Measurements from ENCODE around the gene THSD4.

Gene THSD4

DNA sequence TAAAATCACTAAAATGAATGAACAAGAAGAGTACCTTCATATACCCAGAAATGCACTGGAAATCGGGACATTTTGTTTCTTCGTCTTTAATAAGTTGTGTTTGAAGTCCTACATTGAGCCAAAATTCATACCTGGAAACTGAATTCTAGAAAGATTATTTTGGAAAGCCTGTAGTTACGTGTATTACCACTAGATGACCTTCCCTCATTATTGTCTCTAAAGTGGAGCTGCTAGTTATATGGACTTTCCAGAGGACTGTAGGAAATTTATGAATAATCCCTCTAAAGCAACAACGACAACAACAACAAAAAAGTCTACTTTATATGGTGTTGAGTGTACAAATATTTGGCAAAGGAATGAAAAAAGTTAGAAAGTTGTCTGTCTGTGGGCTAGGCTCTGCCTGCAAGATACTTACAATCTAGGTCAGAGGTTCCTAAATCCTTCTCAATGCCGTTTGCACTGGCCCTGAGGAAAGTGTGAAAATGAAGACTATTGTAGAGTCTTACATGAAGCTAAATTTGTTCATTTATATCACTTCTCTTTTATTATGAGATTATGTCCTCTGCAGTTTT is 460.3 kb downstream of the THSD4 start:
- Histone ChIP-seq H3K9me3 (ENCODE audit: control insufficient read depth, low read length) (no peaks in the 10 kb centered on the region), H3K27ac (ENCODE audit: insufficient read depth, low read length, poor library complexity, severe bottlenecking) (no peak overlapping the region), H3K27me3 (replicated peaks; ENCODE audit: control insufficient read depth, insufficient read depth, low read length, poor library complexity, severe bottlenecking) (no peaks in the 10 kb centered on the region), H3K4me3 (ENCODE audit: insufficient read depth, low read depth, low read length, poor library complexity, severe bottlenecking) (no peak overlapping the region), H3K36me3 (ENCODE audit: control insufficient read depth, insufficient read depth, low read length) (no peaks in the 10 kb centered on the region), H3K4me1 (ENCODE audit: control insufficient read depth, insufficient read depth, low read length, poor library complexity, severe bottlenecking) (no peaks in the 10 kb centered on the region)
- no peak for DNase-seq

DNA sequence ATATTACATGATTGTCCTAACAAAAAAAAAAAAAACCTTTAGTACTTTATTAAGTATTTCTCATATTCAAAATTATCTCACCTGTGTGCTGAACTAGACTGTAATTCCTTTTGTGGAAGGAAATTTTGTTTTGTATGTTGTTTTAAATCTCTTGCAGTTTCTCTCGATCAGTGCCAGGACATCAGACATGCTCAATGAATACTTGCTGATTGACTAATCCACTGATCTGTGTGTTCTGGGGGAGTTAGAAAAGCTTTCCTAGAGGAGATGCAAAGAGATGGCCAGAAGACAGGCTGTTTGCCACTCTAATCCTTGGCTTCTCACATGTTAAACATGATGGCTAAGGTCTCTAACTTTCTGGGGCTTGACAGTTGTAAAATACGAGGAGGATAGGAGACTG is 461.8 kb downstream of the THSD4 start:
- no peak overlapping the region for H3K27ac ChIP-seq (ENCODE audit: insufficient read depth, low read length, poor library complexity, severe bottlenecking)
- H3K9me3 ChIP-seq (ENCODE audit: control insufficient read depth, low read length): no peaks in the 10 kb centered on the region
- no peak overlapping the region for H3K4me3 ChIP-seq (ENCODE audit: insufficient read depth, low read depth, low read length, poor library complexity, severe bottlenecking)
- H3K4me1 ChIP-seq (ENCODE audit: control insufficient read depth, insufficient read depth, low read length, poor library complexity, severe bottlenecking): no peaks in the 10 kb centered on the region
- H3K36me3 ChIP-seq (ENCODE audit: control insufficient read depth, insufficient read depth, low read length): no peaks in the 10 kb centered on the region
- H3K27me3 ChIP-seq (replicated peaks; ENCODE audit: control insufficient read depth, insufficient read depth, low read length, poor library complexity, severe bottlenecking): no peaks in the 10 kb centered on the region
- no peak for DNase-seq

DNA sequence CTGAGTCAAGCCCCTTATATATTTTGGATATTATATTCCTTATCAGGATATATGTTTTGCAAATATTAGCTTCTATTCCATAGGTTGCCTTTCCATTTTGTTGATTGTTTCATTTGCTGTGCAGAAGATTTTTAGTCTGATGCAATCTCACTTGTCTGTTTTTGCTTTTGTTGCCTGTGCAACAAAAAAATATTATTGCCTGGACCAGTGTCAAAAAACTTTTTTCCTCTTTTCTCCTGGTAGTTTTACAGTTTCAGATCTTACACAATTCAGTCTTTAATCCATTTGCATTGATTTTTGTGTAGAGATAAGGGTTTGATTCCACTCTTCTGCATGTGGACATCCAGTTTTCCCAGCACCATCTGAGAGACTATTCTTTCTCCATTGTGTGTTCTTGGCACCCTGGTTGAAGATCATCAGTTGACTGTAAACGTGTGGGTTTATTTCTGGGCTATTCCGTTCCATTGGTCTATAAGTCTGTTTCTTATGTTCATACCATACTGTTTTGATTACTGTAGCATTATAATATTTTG is 466.2 kb downstream of the THSD4 start:
- Histone ChIP-seq H3K9me3 (ENCODE audit: control insufficient read depth, low read length) (no peaks in the 10 kb centered on the region), H3K4me3 (ENCODE audit: insufficient read depth, low read depth, low read length, poor library complexity, severe bottlenecking) (no peak overlapping the region), H3K27ac (ENCODE audit: insufficient read depth, low read length, poor library complexity, severe bottlenecking) (no peak overlapping the region), H3K4me1 (ENCODE audit: control insufficient read depth, insufficient read depth, low read length, poor library complexity, severe bottlenecking) (no peaks in the 10 kb centered on the region), H3K36me3 (ENCODE audit: control insufficient read depth, insufficient read depth, low read length) (no peaks in the 10 kb centered on the region), H3K27me3 (replicated peaks; ENCODE audit: control insufficient read depth, insufficient read depth, low read length, poor library complexity, severe bottlenecking) (no peaks in the 10 kb centered on the region)
- no peak for DNase-seq

DNA sequence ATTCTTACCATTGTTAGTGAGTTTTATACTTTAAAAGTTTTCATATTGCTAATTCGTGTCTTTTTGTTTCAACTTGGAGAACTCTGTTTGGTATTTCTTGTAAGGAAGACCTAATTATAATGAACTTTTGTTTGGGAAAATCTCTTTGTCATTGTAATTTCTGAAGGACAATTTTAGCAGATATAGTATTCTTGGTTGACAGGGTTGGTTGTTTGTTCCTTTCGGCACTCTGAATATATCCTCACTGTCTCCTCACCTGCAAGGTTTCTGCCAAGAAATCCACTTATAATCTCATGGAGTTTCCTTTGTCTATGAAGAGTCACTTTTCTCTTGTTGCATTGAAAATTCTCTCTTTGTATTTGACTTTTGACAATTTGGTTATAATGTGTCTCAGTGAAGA is 469.9 kb downstream of the THSD4 start:
- H3K27me3 ChIP-seq (replicated peaks; ENCODE audit: control insufficient read depth, insufficient read depth, low read length, poor library complexity, severe bottlenecking): no peaks in the 10 kb centered on the region
- H3K27ac ChIP-seq (ENCODE audit: insufficient read depth, low read length, poor library complexity, severe bottlenecking): no peak overlapping the region
- no peaks in the 10 kb centered on the region for H3K9me3 ChIP-seq (ENCODE audit: control insufficient read depth, low read length)
- DNase-seq: no peak
- H3K4me3 ChIP-seq (ENCODE audit: insufficient read depth, low read depth, low read length, poor library complexity, severe bottlenecking): no peak overlapping the region
- H3K4me1 ChIP-seq (ENCODE audit: control insufficient read depth, insufficient read depth, low read length, poor library complexity, severe bottlenecking): no peaks in the 10 kb centered on the region
- no peaks in the 10 kb centered on the region for H3K36me3 ChIP-seq (ENCODE audit: control insufficient read depth, insufficient read depth, low read length)

DNA sequence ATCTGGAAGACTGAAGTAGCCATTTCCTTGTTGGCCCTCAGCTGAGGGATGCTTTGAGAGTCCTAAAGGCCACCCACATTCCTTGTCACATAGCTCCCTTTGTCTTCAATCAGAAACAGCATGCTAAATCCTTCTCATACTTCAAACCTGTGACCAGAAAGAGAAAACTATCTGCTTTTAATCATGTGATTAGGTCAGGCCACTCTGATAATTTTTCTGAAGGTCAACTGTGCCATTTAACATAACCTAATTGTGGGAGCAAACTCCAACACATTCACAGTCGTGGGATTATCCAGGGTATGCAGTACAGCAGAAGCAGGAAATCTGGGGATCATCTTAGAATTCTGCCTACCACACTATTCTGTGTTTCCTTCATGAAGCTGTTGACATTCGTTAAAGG is 471.2 kb downstream of the THSD4 start:
- Histone ChIP-seq H3K4me3 (ENCODE audit: insufficient read depth, low read depth, low read length, poor library complexity, severe bottlenecking) (no peak overlapping the region), H3K36me3 (ENCODE audit: control insufficient read depth, insufficient read depth, low read length) (no peaks in the 10 kb centered on the region), H3K4me1 (ENCODE audit: control insufficient read depth, insufficient read depth, low read length, poor library complexity, severe bottlenecking) (no peaks in the 10 kb centered on the region), H3K27ac (ENCODE audit: insufficient read depth, low read length, poor library complexity, severe bottlenecking) (no peak overlapping the region), H3K27me3 (replicated peaks; ENCODE audit: control insufficient read depth, insufficient read depth, low read length, poor library complexity, severe bottlenecking) (no peaks in the 10 kb centered on the region), H3K9me3 (ENCODE audit: control insufficient read depth, low read length) (no peaks in the 10 kb centered on the region)
- no peak for DNase-seq

DNA sequence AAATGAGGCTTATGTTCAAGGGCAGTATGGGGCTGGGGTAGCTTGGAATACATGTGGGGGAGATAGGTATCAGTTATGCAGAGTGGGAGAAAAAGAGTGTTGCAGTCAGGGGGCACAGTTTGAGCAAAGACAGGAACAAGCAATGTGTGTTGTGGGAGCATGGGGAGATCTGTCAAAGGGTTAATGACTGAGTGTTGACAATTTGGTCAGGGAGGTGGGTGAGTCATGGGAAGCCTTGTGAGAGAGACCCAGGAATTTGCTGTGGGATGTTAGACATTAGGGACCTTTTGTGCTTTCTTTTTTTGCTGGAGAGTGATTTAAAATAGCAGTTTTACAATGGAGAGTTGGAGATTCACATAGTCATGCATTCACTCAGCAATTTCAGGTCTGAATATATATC is 473.5 kb downstream of the THSD4 start:
- Histone ChIP-seq H3K4me1 (ENCODE audit: control insufficient read depth, insufficient read depth, low read length, poor library complexity, severe bottlenecking) (no peaks in the 10 kb centered on the region), H3K9me3 (ENCODE audit: control insufficient read depth, low read length) (no peaks in the 10 kb centered on the region), H3K4me3 (ENCODE audit: insufficient read depth, low read depth, low read length, poor library complexity, severe bottlenecking) (no peak overlapping the region), H3K36me3 (ENCODE audit: control insufficient read depth, insufficient read depth, low read length) (no peaks in the 10 kb centered on the region), H3K27ac (ENCODE audit: insufficient read depth, low read length, poor library complexity, severe bottlenecking) (no peak overlapping the region), H3K27me3 (replicated peaks; ENCODE audit: control insufficient read depth, insufficient read depth, low read length, poor library complexity, severe bottlenecking) (no peaks in the 10 kb centered on the region)
- no peak for DNase-seq

DNA sequence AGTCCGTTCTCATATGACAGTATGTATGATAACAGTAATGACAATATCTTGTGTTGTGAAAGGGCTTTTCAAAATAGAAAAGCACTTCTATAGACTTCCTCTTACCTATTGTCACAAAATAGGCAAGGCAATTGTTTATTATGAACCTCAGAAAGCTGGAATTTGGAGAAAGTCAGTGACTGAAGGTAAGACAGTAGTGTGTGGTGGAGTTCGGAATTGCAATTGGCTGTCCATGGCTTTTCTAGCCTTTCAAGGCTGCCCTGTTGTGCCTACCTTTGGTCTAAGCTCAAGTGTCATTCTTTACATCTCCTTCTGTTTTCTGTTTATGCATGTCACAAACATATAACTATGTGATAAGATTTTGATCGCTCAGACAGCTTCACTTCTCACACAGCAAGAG is 475.8 kb downstream of the THSD4 start:
- Histone ChIP-seq H3K27ac (ENCODE audit: insufficient read depth, low read length, poor library complexity, severe bottlenecking) (no peak overlapping the region), H3K36me3 (ENCODE audit: control insufficient read depth, insufficient read depth, low read length) (no peaks in the 10 kb centered on the region), H3K27me3 (replicated peaks; ENCODE audit: control insufficient read depth, insufficient read depth, low read length, poor library complexity, severe bottlenecking) (no peaks in the 10 kb centered on the region), H3K9me3 (ENCODE audit: control insufficient read depth, low read length) (no peaks in the 10 kb centered on the region), H3K4me1 (ENCODE audit: control insufficient read depth, insufficient read depth, low read length, poor library complexity, severe bottlenecking) (no peaks in the 10 kb centered on the region), H3K4me3 (ENCODE audit: insufficient read depth, low read depth, low read length, poor library complexity, severe bottlenecking) (no peak overlapping the region)
- no peak for DNase-seq

DNA sequence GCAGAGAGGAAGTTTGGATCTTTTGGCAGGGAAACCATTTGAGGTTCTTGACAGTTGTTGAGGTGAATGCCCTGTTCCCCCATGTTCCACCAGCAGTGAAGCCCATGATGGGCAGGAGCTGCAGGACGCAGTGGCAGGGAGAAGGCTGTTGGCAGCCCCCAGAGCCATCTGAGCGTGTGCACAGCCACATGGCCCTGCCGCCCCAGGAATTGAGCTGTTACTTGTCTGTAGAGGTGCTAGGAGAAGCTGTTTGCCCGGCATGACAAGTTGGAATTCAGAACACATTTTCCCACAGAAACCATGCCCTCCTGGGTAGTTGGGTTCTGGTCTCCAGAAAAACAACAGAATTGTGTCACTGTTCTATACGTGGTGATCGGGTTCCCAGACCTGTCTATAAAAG is 476.9 kb downstream of the THSD4 start:
- H3K9me3 ChIP-seq (ENCODE audit: control insufficient read depth, low read length): no peaks in the 10 kb centered on the region
- H3K36me3 ChIP-seq (ENCODE audit: control insufficient read depth, insufficient read depth, low read length): no peaks in the 10 kb centered on the region
- no peak for DNase-seq
- H3K4me3 ChIP-seq (ENCODE audit: insufficient read depth, low read depth, low read length, poor library complexity, severe bottlenecking): no peak overlapping the region
- H3K27ac ChIP-seq (ENCODE audit: insufficient read depth, low read length, poor library complexity, severe bottlenecking): no peak overlapping the region
- H3K27me3 ChIP-seq (replicated peaks; ENCODE audit: control insufficient read depth, insufficient read depth, low read length, poor library complexity, severe bottlenecking): no peaks in the 10 kb centered on the region
- H3K4me1 ChIP-seq (ENCODE audit: control insufficient read depth, insufficient read depth, low read length, poor library complexity, severe bottlenecking): no peaks in the 10 kb centered on the region

DNA sequence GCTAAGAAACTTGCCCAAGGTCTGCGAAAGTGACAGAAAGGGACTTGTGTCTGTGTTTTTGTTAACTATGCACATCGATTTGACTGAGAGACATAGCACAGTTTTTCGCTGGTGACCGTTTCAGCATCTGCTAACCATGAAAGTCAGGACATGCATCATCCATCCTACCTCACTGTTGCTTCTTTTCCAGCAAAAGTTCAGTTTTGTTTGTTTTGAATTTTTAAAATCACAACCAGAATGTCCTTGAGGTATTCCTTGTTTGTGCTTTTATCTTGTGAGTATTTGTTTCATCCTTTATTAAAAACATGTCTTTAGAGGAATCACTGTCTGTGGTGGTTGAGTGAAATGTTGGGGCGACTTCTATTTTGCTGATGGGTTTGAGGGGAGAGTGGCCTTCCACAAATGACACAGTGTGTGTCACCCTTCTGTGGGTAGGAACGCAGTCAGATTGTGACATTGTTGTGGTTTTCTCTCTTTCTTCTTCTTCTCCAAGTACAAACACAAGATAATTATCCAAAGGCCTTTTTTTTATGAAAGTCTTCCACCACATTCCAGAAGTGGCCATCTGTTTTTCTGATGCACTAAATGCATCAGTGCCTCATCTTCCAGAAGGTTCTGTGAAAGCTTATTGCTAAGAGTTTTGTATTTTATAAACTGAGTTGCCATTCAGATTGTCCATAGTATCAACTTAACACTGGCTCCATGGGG is 480.7 kb downstream of the THSD4 start:
- H3K27ac ChIP-seq (ENCODE audit: insufficient read depth, low read length, poor library complexity, severe bottlenecking): no peak overlapping the region
- peaks cover 3% of the 10 kb centered on the region for H3K27me3 ChIP-seq (replicated peaks; ENCODE audit: control insufficient read depth, insufficient read depth, low read length, poor library complexity, severe bottlenecking)
- H3K9me3 ChIP-seq (ENCODE audit: control insufficient read depth, low read length): no peaks in the 10 kb centered on the region
- no peak overlapping the region for H3K4me3 ChIP-seq (ENCODE audit: insufficient read depth, low read depth, low read length, poor library complexity, severe bottlenecking)
- H3K36me3 ChIP-seq (ENCODE audit: control insufficient read depth, insufficient read depth, low read length): no peaks in the 10 kb centered on the region
- no peak for DNase-seq
- no peaks in the 10 kb centered on the region for H3K4me1 ChIP-seq (ENCODE audit: control insufficient read depth, insufficient read depth, low read length, poor library complexity, severe bottlenecking)

DNA sequence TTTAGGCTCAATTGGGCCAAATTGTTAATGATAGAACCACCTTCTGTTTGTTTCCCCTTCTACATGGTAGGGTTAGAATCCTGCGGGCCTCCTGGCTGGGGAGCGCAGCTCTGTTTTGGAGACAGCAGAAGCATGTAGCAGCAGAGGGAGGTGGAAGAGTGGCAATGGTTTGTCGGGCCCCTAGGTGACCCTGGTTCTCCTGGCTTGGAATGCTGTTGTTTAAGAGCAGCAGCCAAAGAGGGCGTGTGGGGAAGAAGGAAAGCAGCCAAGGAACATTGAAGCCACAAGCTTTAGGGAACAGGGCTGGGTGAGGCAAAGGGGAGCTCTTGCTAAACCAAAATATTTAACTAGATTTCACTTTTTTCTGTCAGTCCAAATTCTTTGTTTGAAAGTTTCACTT is 481.4 kb downstream of the THSD4 start:
- no peak overlapping the region for H3K27ac ChIP-seq (ENCODE audit: insufficient read depth, low read length, poor library complexity, severe bottlenecking)
- H3K4me1 ChIP-seq (ENCODE audit: control insufficient read depth, insufficient read depth, low read length, poor library complexity, severe bottlenecking): no peaks in the 10 kb centered on the region
- no peaks in the 10 kb centered on the region for H3K9me3 ChIP-seq (ENCODE audit: control insufficient read depth, low read length)
- H3K4me3 ChIP-seq (ENCODE audit: insufficient read depth, low read depth, low read length, poor library complexity, severe bottlenecking): no peak overlapping the region
- no peak for DNase-seq
- H3K36me3 ChIP-seq (ENCODE audit: control insufficient read depth, insufficient read depth, low read length): no peaks in the 10 kb centered on the region
- H3K27me3 ChIP-seq (replicated peaks; ENCODE audit: control insufficient read depth, insufficient read depth, low read length, poor library complexity, severe bottlenecking): peaks cover 3% of the 10 kb centered on the region

Data from effector memory CD4-positive, alpha-beta T cell (primary cell).